HUES64 (cell line): ENCODE measurements around the gene CCT4.
"Not testable (repeated sequence)": the region's sequence is repeated elsewhere in the genome, so short reads cannot be mapped to it uniquely, and the experiment has no call there.

Source experiments
- H3K27ac ChIP-seq: 2 replicates; pipeline ENCODE4 v1.7.0; 2013; ENCODE audit warnings: low read depth, low read length, inconsistent platforms
- H3K27me3 ChIP-seq: 2 replicates; pipeline ENCODE4 v1.6.1; 2013; ENCODE audit warnings: mild to moderate bottlenecking, low read length; ENCODE audit not compliant: insufficient read depth
- H3K36me3 ChIP-seq: 2 replicates; pipeline ENCODE4 v1.6.1; 2013; ENCODE audit warnings: mild to moderate bottlenecking, low read length; ENCODE audit not compliant: insufficient read depth
- H3K4me1 ChIP-seq: 2 replicates; pipeline ENCODE4 v1.6.1; 2013; ENCODE audit warnings: mild to moderate bottlenecking, low read length, moderate library complexity; ENCODE audit not compliant: insufficient read depth
- H3K4me3 ChIP-seq: 2 replicates; pipeline ENCODE4 v1.5.1; 2013; ENCODE audit warnings: mild to moderate bottlenecking, low read length, moderate library complexity
- H3K9ac ChIP-seq: 2 replicates; pipeline ENCODE4 v1.6.1; 2013; ENCODE audit warnings: mild to moderate bottlenecking, low read depth, low read length
- H3K9me3 ChIP-seq: 2 replicates; pipeline ENCODE4 v1.6.1; 2013; ENCODE audit warnings: low read depth, low read length; ENCODE audit not compliant: insufficient read depth
- WGBS: fragments of 150-250, 120-280 bp; methylation state at CpG from one replicate; pipeline ENCODE4 v1.1.7; 2013; ENCODE audit warnings: missing lambda C conversion rate; 5-methylcytosine and 5-hydroxymethylcytosine counted together

CCT4 gene

DNA sequence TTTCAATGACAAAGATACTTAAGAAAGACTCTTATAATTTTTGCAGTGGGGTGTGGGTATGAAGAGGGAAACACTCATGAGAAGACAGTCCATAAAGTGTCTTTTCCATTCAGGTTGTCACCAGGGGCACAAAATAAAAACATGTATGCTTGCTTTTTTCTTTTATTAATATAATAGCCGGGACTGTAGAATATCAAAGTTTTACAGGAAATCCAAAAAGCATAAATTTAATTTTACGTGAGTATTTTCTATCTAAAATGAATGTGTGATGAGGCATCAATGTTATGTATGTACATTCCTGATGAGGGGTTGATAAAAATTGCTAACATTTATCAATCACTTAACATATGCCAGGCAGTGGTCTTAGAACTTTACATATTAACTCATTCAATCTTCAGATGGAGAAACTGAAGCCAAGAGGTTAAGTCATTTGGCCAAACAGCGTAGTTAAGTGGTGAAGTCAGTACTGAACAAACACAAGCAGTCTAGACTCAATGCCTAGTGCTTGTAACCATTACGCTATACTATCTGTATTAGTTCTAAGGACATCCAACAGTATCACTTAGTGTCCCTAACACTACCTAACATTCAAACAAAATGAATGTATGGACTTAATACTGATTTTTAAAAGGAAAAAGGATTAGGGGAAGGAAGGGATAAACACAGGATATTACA, 10.7 kb downstream of the CCT4 start:
- 96% methylated on average over 4 of the region's 4 CpGs for WGBS
- no peaks in the 10 kb centered on the region for H3K27me3 ChIP-seq
- H3K36me3 ChIP-seq: peaks cover 99% of the 10 kb centered on the region
- H3K9ac ChIP-seq: no peak overlapping the region
- no peaks in the 10 kb centered on the region for H3K4me1 ChIP-seq
- H3K9me3 ChIP-seq: no peaks in the 10 kb centered on the region
- H3K4me3 ChIP-seq: no peak overlapping the region
- H3K27ac ChIP-seq: no peak overlapping the region

DNA sequence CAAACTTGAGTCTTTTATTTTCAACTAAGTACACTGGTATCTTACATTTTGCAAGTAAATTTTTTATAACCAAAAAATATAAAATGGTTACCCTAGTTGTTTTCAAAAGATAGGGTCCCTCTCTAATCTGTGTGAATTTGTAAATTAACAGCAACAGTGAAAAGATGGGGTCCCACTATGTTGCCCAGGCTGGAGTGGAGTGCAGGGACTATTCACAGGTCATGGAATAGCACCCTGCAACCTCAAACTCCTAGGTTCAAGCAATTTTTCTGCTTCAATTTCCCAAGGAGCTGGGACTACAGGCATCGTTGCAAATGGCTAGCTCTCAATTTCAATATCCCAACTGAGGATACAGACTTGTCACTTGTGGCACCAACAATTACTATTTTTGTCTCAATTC, 12.1 kb downstream of the CCT4 start:
- 100% methylated on average over 1 of the region's 1 CpG for WGBS
- no peak overlapping the region for H3K27ac ChIP-seq
- H3K27me3 ChIP-seq: no peaks in the 10 kb centered on the region
- H3K9ac ChIP-seq: no peak overlapping the region
- H3K4me3 ChIP-seq: no peak overlapping the region
- peaks cover 99% of the 10 kb centered on the region for H3K36me3 ChIP-seq
- no peaks in the 10 kb centered on the region for H3K4me1 ChIP-seq
- H3K9me3 ChIP-seq: no peaks in the 10 kb centered on the region

GRCh38 chr2:61866482-61867089, 21.9 kb downstream of the CCT4 start:
- not testable (repeated sequence) for H3K9me3 ChIP-seq, H3K4me1 ChIP-seq, H3K27me3 ChIP-seq, H3K27ac ChIP-seq, H3K9ac ChIP-seq, H3K4me3 ChIP-seq
- peaks cover 63% of the 10 kb centered on the region for H3K36me3 ChIP-seq
- WGBS: 96% methylated on average over 14 of the region's 14 CpGs

DNA sequence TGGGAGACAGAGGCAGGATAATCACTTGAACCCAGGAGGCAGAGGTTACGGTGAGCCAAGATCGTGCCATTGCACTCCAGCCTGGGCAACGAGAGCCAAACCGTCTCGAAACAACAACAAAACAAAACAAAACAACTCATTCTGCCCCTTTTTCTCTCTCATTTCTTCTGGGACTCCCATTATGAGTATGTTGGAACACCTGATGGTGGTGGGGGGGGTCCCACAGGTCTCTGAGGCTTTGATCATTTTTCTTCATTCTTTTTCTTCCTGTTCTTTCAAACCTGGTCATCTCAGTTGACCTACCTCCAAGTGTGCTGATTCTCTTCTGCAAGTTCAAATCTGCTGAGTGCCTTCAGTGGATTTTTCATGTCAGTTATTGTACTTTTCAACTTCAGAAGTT, 26.4 kb downstream of the CCT4 start:
- Histone ChIP-seq H3K4me3 (no peak overlapping the region), H3K36me3 (peaks cover 21% of the 10 kb centered on the region), H3K27me3 (no peaks in the 10 kb centered on the region), H3K27ac (no peak overlapping the region), H3K4me1 (no peaks in the 10 kb centered on the region), H3K9me3 (no peaks in the 10 kb centered on the region), H3K9ac (no peak overlapping the region)
- 96% methylated on average over 5 of the region's 5 CpGs for WGBS

- Histone ChIP-seq H3K9ac (no peak overlapping the region), H3K4me1 (no peaks in the 10 kb centered on the region), H3K9me3 (no peaks in the 10 kb centered on the region), H3K27ac (no peak overlapping the region), H3K36me3 (no peaks in the 10 kb centered on the region), H3K27me3 (no peaks in the 10 kb centered on the region), H3K4me3 (no peak overlapping the region)
- WGBS: 81% methylated on average over 3 of the region's 3 CpGs
These were observed 31.2 kb downstream of the CCT4 start for GRCh38 chr2:61857224-61857623.

DNA sequence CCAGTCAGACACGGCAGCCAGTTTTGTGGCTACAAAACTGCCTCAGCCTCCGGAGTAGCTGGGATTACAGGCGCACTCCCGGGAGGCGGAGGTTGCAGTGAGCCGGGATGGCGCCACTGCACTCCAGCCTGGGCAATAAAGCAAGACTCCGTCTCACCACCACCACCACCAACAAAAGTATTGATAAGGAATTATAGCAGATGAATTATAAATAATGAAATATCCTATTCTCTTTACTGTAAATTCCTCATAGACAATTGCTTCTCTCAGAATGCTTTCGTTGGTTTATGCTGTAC, 33.2 kb downstream of the CCT4 start:
- Histone ChIP-seq H3K36me3 (no peaks in the 10 kb centered on the region), H3K4me1 (no peaks in the 10 kb centered on the region), H3K4me3 (peak overlapping the region; percentile 86), H3K27ac (no peak overlapping the region), H3K9me3 (no peaks in the 10 kb centered on the region), H3K27me3 (no peaks in the 10 kb centered on the region), H3K9ac (peak overlapping the region; percentile 70)
- WGBS: 54% methylated on average over 7 of the region's 9 CpGs

GRCh38 chr2:61854564-61855317, 33.7 kb downstream of the CCT4 start:
- Histone ChIP-seq H3K36me3 (no peaks in the 10 kb centered on the region), H3K27ac (peak overlapping the region; percentile 15; the same call in 1 of the 2 replicates), H3K4me1 (no peaks in the 10 kb centered on the region), H3K27me3 (no peaks in the 10 kb centered on the region), H3K9me3 (no peaks in the 10 kb centered on the region), H3K9ac (peak overlapping the region; percentile 70), H3K4me3 (peak overlapping the region; percentile 86)
- 6% methylated on average over 23 of the region's 23 CpGs for WGBS

- no peaks in the 10 kb centered on the region for H3K36me3 ChIP-seq
- H3K9ac ChIP-seq: peak within 1 kb of the TSS; percentile 92
- WGBS: under 1% methylated on average over 50 of the region's 50 CpGs
- H3K27me3 ChIP-seq: no peaks in the 10 kb centered on the region
- H3K9me3 ChIP-seq: no peaks in the 10 kb centered on the region
- H3K4me1 ChIP-seq: no peaks in the 10 kb centered on the region
- peak within 1 kb of the TSS; percentile 66 for H3K27ac ChIP-seq
- H3K4me3 ChIP-seq: peak within 1 kb of the TSS; percentile 86
These were observed 34.5 kb downstream of the CCT4 start, which contains the start of gene FAM161A for GRCh38 chr2:61853847-61854563. TSS of gene FAM161A (minus strand) at chr2:61854060. CDS start at chr2:61854041, 19 bp downstream.

GRCh38 chr2:61853086-61853846, 35.2 kb downstream of the CCT4 start:
- WGBS: 45% methylated on average over 25 of the region's 26 CpGs
- H3K36me3 ChIP-seq: no peaks in the 10 kb centered on the region
- no peaks in the 10 kb centered on the region for H3K27me3 ChIP-seq
- H3K9ac ChIP-seq: peak overlapping the region; percentile 92
- H3K4me1 ChIP-seq: no peaks in the 10 kb centered on the region
- no peaks in the 10 kb centered on the region for H3K9me3 ChIP-seq
- peak overlapping the region; percentile 86 for H3K4me3 ChIP-seq
- peak overlapping the region; percentile 66 for H3K27ac ChIP-seq

DNA sequence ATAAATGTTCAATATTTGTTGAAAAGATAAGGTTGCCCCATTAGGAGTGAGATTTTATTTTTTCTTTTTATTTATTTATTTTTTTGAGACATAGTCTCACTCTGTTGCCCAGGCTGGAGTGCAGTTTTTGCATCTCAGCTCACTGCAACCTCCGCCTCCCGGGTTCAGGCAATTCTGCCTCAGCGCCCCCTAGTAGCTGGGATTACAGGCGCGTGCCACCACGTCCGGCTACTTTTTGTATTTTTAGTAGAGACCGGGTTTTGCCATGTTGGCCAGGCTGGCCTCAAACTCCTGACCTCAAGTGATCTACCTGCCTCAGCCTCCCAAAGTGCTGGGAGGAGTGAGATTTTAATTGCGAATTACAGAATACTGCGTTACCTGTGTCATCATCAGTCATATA, 37.2 kb downstream of the CCT4 start:
- WGBS: 91% methylated on average over 10 of the region's 10 CpGs
- H3K9ac ChIP-seq, H3K27ac ChIP-seq, H3K4me1 ChIP-seq, H3K27me3 ChIP-seq, H3K36me3 ChIP-seq, H3K9me3 ChIP-seq, H3K4me3 ChIP-seq: not testable (repeated sequence)
